GM12874 (cell line): ENCODE data around the gene PLN.

Source experiments
- TF ChIP-seq, protein P1 (sequence below): IDR thresholded peaks from 2 replicates; pipeline ENCODE4 v1.5.1; 2011; ENCODE audit warnings: low read depth, mild to moderate bottlenecking, control low read depth, low read length, moderate library complexity; ENCODE audit not compliant: insufficient read depth

The PLN gene

DNA sequence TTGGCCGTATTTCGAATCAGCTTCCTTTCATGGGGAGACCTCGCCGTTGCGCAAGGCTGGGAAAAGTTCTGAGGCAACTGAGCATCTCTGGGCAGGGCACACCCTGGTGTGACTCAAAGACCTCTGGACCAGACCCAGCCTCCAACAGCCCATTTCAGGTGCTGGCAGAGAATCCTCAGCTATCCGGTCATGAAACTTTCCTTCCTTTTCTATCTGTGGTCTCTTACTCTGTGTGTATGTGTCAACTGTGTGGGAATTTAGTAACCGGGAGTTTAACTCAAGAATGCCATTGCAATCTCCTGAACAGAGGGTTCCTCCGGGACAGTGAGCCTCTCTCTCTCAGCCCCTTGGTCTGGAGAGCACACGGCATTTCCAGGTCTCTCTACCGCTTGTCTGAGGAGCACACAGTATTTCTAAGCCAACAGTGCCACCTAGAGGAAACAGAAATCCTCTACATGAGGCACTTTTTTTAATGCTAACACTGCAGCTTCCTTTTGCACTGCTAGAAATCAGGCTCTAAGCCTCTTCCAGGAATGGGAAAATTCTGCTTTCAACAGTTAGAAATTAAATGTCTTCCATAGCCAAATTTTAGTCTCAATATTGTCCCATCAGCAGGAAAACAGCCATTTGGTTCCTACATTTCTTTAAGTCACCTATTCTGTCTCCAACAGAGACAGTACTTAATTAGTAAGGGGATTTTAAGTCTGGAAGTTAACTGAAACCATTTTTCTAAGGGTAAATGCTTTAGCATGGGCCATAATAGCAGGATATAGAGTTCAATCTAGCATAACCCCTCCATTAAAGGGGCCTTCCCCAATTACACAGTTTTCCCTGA is 32.7 kb downstream of the PLN start:
- TF ChIP-seq, protein P1, sequence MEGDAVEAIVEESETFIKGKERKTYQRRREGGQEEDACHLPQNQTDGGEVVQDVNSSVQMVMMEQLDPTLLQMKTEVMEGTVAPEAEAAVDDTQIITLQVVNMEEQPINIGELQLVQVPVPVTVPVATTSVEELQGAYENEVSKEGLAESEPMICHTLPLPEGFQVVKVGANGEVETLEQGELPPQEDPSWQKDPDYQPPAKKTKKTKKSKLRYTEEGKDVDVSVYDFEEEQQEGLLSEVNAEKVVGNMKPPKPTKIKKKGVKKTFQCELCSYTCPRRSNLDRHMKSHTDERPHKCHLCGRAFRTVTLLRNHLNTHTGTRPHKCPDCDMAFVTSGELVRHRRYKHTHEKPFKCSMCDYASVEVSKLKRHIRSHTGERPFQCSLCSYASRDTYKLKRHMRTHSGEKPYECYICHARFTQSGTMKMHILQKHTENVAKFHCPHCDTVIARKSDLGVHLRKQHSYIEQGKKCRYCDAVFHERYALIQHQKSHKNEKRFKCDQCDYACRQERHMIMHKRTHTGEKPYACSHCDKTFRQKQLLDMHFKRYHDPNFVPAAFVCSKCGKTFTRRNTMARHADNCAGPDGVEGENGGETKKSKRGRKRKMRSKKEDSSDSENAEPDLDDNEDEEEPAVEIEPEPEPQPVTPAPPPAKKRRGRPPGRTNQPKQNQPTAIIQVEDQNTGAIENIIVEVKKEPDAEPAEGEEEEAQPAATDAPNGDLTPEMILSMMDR, result peak; percentile 53; the same call in 1 of the 2 replicates

- TF ChIP-seq, protein P1, result no peak
These were observed 33.4 kb downstream of the PLN start for GRCh38 chr6:118581489-118581959.

GRCh38 chr6:118584911-118585310 is 36.8 kb downstream of the PLN start:
- TF ChIP-seq, protein P1, result no peak

DNA sequence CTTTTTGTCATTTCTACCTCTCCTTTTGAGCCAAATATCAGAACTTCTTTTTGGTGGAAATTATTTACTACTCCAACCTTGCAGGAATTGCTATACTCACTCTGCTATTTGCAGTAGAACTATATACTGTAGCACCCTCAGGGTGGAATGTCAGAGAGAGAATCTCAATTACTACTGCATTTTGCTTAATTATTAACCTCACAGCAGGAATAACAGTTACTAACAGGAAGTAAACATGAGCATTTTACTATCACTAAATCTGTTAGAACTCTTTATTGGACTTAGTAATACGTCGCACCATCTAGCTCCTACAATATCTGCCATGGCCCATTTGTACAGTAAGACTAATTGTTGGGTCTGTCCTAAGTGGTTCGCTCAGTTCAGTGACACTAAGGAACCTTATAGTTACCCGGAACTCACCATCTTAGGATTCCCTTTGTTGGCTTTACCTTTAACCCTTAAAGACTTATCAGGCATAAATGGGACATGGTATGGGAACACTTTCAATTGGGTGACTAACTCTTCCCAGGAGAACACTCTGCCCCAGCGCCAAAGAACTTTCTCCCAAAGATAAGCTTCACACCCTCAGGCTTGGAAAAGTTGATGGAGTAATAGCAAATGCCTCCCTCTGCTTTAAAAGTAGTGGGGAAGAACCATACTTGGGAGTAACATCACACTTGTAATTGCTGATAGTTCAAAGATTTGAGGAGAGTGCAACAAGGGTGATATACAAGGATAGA is 38.8 kb downstream of the PLN start:
- TF ChIP-seq, protein P1, result no peak

GRCh38 chr6:118588626-118589025 is 40.5 kb downstream of the PLN start:
- TF ChIP-seq, protein P1, result no peak

GRCh38 chr6:118589186-118589585 is 41.1 kb downstream of the PLN start:
- TF ChIP-seq, protein P1, result no peak

DNA sequence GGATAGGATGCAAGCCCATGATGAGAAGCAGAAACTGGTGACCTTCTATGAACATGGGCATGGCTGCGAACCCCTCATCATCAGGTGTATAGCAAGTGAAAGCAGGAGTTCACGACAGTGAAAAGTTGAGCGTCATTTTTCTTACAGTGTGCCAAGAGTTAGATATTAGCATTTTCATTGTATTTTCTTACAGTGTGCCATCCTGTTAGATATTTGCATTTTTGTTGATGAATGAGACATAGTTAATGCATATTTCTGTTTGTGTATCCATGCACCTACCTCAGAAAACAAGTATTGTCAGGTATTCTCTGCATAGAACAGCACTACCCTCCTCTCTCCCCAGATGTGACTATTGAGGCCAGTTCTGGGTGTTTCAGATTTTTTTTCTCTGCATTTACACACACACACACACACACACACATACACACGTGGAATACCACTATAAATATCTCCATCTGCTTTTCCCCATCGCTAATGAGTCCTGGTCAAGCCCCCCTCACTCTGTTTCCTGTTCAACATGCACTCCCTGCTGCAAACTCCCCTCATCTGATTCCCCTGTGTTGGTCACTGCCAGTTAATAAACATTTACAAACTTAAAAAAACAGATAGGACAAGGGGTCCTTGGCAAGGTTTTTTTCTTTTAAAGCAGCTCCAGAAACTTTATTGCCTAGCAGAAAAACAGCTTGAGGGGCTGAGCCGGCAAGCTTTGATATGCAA is 41.7 kb downstream of the PLN start:
- TF ChIP-seq, protein P1, result no peak
